ENCODE data around the gene NSFL1C.
"Not testable (repeated sequence)": the region's sequence is repeated elsewhere in the genome, so short reads cannot be mapped to it uniquely, and the experiment has no call there.

NSFL1C gene

DNA sequence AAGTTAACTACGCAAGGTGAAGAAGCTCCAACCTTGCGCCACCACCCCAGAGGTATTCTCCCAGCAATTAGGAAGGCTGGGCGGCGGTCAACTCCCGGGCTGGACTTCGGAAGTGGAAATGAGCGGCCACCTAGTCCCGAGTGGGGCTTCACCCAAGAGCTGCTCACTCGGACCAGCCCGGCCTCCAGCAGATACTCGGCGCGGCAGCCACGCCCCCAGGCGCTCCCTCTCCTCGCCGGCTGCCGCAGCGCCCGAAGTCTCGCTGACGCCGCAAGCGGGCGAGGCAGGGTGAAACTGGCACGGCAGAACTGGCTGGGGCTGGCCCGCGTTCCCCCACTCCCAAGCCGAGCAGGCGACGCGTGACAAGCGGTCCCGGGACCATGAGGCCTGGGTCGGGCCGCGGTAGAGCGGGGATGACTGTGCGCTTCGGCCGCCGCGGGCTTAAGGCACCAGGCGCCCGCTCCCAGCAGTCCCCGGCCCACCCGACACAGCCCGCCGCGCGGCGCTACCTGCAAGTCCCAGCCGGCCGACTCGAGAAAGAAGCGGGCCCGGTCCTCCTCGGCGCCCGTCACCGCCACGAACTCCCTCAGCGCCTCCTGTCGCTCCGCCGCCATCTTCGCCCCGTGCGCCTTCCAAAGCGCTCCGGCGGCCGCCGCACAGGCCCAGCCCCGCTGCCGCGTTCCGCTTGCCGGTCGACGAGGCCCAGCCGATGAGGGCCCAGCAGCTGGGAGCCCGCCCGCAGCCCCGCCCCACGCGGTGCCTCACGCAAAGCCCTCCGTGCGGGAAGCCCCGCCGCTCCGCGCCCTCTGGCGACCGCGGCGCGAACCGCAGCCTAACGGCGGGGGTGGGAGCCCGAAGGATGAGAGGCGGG is at the start of gene NSFL1C:
TSS of gene NSFL1C (minus strand) at position 639 of the 871 bp plus-strand sequence. CDS start at position 614, 25 bp downstream.
- peak; percentile 97 for DNase-seq

DNA sequence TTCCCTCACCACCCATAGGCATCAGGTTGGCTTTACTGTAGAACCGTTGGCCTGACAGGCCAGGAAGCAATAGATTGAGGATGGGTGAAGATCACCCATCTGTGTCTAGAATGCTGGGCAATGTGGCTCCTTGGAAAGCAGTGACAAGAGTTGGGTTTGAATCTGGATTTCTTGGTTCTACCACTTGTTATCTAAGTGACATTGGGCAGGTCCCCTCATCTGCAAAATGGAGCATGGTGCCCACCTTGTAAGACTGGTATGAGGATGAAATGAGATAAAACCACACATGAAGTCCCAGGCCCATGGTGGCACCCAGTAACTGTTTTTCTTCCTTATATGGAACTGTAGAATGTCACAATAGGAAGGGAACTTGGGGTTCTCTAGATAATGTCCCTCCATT is 47.2 kb upstream of the NSFL1C start:
- DNase-seq: no peak

DNA sequence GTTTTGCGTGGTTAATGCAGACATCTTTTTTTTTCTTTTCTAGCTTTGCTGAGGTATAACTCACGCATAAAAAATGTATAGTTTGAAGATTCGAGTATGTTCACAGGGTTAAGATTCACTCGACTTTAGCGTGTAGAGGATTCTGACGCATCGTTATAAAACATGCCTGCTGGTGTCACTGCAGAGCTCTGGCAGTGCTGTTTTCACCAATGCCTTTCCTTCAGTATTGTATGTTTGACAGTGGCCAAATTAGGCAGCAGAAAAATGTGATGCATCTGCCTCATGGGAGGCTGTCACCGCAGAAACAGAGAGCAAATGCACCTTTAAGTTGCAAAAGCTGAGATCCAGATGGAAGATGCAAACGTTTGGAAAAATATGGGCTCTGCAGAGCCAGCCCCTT is 42.6 kb upstream of the NSFL1C start:
- DNase-seq: no peak

DNA sequence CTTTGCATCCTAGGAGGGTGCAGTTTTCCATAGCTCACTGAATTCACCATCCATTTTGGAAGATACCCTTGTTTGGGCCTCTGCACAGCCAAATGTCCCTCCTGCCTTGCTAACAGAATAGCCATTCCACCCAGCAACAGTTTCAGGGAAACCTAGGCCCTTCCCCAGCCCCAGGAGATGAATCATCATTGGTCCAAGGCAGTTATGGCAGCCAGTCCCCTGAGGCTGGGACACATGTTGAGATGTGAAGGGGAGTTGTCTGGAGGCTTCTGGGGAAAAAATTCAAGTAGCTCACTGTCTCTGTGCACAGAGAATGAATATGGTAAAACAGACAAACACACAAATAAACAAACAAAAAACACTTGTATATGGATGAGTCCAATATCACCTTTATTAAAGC is 41.9 kb upstream of the NSFL1C start:
- DNase-seq: no peak

GRCh38 chr20:1507276-1507675 is 40.6 kb upstream of the NSFL1C start:
- no peak for DNase-seq

GRCh38 chr20:1505871-1506270 is 39.2 kb upstream of the NSFL1C start:
- no peak for DNase-seq

- no peak for DNase-seq
These were observed 38.7 kb upstream of the NSFL1C start for GRCh38 chr20:1505361-1505760.

GRCh38 chr20:1503564-1504227 is 37.0 kb upstream of the NSFL1C start:
- peak; percentile 55 for DNase-seq

- no peak for DNase-seq
These were observed 33.8 kb upstream of the NSFL1C start for GRCh38 chr20:1500496-1500895.

GRCh38 chr20:1499528-1500420 is 33.1 kb upstream of the NSFL1C start:
- no peak for DNase-seq

DNA sequence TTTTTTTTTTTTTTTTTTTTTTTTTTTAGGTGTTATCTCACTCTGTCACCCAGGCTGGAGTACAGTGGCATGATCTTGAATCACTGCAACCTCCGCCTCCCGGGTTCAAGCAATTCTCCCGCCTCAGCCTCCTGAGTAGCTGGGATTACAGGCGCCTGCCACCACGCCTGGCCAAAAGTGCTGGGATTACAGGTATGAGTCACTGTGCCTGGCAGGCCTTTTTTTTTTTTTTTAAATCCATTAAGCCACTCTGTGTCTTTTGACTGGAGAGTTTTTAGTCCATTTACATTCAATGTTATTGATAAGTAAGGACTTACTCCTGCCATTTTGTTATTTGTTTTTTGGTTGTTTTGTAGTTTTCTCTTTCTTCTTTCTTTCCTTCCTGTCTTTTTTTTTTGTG is 30.7 kb upstream of the NSFL1C start:
- not testable (repeated sequence) for DNase-seq

DNA sequence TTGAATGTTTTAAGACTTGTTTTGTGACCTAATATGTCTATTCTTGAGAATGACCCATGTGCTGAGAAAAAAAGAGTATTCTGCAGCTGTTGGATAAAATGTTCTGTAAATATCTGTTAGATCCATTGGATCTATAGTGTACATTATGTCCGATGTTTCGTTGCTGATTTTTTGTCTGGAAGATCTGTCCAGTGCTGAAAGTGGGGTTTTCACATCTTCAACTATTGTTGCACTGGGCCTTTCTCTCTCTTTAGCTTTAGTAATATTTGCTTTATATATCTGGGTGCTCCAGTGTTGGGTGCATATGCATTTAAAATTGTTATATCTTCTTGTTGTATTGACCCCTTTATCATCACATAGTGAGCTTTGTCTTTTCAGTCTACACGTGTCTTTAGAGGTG is 30.3 kb upstream of the NSFL1C start:
- no peak for DNase-seq

- no peak for DNase-seq
These were observed 27.8 kb upstream of the NSFL1C start for GRCh38 chr20:1494436-1494835.

- no peak for DNase-seq
These were observed 26.9 kb upstream of the NSFL1C start for GRCh38 chr20:1493536-1493935.

DNA sequence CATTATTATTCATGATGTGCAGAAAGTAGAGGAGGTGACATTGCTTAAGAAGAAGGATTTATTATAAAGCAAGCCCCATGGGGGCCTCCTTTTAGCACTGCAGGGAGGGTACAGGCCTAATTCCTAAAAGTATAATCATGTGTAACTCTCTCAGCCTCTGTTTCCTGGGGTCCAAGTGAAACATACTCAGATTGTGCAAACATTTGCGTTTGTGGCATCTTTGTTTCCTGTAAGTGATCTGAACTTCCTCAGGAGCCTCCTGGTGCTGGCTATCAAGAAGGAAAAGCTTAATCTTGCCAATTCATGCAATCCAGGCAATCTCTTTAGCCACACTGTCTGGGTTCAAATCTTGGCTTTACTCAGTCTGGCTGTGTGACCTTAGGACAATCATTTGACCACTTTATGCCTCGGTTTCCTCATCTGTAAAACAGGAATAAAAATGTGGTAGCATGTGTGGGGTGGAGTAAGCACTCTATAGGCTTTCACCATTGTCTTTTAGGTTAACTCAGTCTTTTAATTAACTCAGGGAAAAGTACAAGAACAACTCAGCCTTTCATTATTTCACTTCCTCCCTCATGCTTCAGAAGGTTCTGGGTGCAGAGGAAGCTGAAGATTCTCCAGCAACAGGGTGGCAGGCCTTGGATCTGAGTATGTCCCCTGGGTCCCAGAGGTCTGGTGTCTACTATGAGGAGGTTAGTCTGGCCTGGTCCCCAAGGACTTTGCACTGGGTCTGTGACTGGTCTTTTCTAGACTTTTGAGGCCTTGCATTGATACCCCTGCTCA is 25.4 kb upstream of the NSFL1C start:
- DNase-seq: no peak

DNA sequence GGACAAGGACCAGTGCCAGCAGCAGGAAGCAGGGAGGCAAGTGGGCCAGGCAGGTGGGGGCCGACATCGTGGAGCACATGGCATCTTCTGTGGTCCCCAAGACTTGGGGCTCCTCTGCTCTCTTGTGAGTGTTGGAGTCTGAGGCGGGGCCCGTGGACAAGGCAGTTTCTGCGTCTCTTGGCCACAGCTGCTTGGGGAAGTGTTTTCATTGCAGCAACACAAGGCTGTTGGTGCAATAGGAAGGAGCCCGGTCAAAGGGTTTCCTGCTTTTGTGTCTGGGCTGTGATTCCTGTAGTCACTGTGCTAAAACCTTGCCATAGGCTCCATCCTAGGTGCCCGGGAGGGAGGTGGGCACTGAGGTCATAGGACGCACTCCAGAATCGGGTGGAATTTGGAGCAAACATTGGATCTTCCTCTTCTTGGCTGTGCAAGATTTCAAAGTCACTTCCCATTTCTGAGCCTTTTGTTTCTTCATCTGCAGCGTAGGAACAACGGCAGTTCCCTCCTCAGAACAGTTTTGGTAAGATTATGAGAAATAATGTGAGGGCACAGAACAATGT is 24.7 kb upstream of the NSFL1C start, which contains the start of gene SIRPB2:
TSS of gene SIRPB2 (minus strand) at position 140 of the 560 bp plus-strand sequence. CDS start at position 79, 61 bp downstream.
- no peak for DNase-seq

GRCh38 chr20:1490643-1491195 is 24.1 kb upstream of the NSFL1C start:
- DNase-seq: no peak

GRCh38 chr20:1489764-1490436 is 23.3 kb upstream of the NSFL1C start:
- DNase-seq: no peak

DNA sequence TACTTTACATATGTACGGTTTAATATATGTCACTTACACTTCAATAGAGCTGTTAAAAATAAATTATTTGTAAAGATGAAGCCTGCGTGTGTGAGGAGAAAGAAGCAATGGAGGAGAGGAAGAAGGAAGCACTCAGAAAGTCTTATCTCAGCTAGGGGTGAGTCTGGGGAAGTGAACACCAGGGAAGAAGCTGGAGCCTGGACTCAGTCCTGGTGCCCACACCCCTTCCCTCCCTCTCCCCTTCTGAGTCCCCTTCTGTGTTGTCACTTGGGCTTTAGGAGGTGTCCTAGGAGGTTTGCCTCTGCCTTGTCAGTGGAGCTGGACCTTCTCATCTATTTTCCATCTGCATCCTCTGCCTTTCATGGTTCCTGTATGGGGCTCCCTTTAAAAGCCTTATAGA is 22.7 kb upstream of the NSFL1C start:
- DNase-seq: no peak

DNA sequence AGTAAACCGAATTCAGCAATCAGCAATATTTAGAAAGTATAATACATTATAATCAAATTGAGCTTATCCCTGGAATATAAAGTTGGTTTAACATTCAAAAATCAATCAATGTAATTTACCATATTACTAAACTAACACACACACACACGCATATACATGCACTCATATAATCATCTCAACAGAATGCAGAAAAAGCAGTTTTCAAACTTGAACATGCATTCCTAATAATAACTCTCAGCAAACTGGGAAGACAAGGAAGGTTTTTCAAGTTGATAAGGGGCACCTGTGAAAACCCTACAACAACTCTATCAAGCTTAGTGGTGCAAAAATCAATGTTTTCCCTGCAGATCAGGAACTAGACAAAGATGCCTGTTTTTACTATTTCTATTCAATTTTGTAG is 19.9 kb upstream of the NSFL1C start:
- DNase-seq: no peak
